DMS 273 (cell line): ENCODE measurements around the gene CYB561A3.

Source experiments
- DNase-seq: peaks from one replicate; lab custom pipeline; 2025; ENCODE audit not compliant: unreplicated experiment; lab: John Stamatoyannopoulos, UW

Gene CYB561A3

GRCh38 chr11:61345954-61346843, 15.5 kb downstream of the CYB561A3 start:
- no peak for DNase-seq

- peak; percentile 69 for DNase-seq
These were observed 16.5 kb downstream of the CYB561A3 start for GRCh38 chr11:61345170-61345610.

- DNase-seq: no peak
These were observed 17.6 kb downstream of the CYB561A3 start for GRCh38 chr11:61343792-61344745.

- DNase-seq: no peak
These were observed 19.4 kb downstream of the CYB561A3 start for GRCh38 chr11:61342207-61342803.

- no peak for DNase-seq
These were observed 20.0 kb downstream of the CYB561A3 start for GRCh38 chr11:61341706-61342105.

GRCh38 chr11:61340979-61341378, 20.7 kb downstream of the CYB561A3 start:
- DNase-seq: no peak

- DNase-seq: no peak
These were observed 22.2 kb downstream of the CYB561A3 start for GRCh38 chr11:61339490-61339878.

GRCh38 chr11:61338783-61339489, 22.7 kb downstream of the CYB561A3 start:
- DNase-seq: no peak

- DNase-seq: no peak
These were observed 23.8 kb downstream of the CYB561A3 start for GRCh38 chr11:61337706-61338470.

- DNase-seq: peak; percentile 87
These were observed 25.3 kb downstream of the CYB561A3 start for GRCh38 chr11:61336171-61336935.

GRCh38 chr11:61335355-61335710, 26.3 kb downstream of the CYB561A3 start:
- no peak for DNase-seq

GRCh38 chr11:61334434-61335354, 27.0 kb downstream of the CYB561A3 start:
- DNase-seq: no peak

- no peak for DNase-seq
These were observed 27.9 kb downstream of the CYB561A3 start for GRCh38 chr11:61333550-61334433.

- DNase-seq: peak; percentile 96
These were observed 28.7 kb downstream of the CYB561A3 start, which contains the start of the genes DDB1 and TKFC for GRCh38 chr11:61332797-61333549. TSS of gene DDB1 (minus strand) at chr11:61333105. CDS start at chr11:61332968, 137 bp downstream. TSS of gene TKFC (plus strand) at chr11:61333228. CDS start at chr11:61334729, 1,501 bp downstream.

- DNase-seq: peak; percentile 51
These were observed 29.3 kb downstream of the CYB561A3 start for GRCh38 chr11:61332281-61332796.

- DNase-seq: no peak
These were observed 30.0 kb downstream of the CYB561A3 start for GRCh38 chr11:61331651-61332050.
